GM19467 (cell line): ENCODE results near the gene NQO2.

Experiments used
- ATAC-seq: cut with Tn5 transposase; IDR thresholded peaks from one replicate; pipeline ENCODE4 v1.9.1; 2021; ENCODE audit warnings: mild to moderate bottlenecking, moderate library complexity; ENCODE audit not compliant: unreplicated experiment

NQO2 gene

DNA sequence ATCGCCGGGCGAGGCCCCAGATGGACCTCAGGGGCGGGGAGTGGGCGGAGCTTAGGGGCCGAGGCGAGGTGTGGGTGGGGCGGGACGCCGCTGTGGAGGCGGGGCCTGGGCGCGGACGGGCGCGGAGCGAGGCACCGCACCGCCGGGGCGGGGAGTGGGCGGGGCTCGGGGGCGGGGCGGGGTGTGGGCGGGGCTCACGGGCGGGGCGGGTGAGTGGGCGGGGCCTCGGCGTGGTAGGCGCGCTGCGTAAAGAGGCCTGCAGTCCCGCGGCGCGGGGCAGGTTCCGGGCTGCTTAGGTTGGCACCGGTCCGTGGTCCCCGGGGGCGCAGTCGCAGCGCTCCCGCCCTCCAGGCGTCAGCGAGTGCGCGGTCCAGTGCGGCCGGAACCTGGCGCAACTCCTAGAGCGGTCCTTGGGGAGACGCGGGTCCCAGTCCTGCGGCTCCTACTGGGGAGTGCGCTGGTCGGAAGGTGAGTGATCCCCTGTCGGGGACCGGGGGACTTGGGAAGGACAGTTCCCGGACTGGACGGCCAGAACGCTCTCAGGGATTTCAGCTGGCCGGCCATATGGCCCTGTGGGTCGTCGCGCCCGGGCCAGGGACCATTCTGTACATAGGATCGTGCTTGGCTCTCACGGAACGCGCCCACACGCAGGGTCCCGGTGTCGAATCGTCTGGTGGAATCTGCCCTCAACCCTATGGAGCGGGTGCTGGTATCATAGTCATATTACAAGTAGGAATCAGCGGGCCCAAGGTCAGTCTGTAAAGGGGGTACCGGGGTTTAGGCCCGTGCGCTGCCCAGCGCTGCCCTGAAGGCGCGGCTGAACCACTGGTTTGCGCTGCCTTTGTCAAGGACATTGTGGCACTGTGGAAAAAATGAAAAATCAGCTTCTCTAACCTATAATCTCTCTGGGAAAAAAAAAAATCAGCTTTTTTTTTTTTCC is at the start of gene NQO2:
Gene NQO2 (plus strand): TSS at position 277 of the 940 bp plus-strand sequence. CDS start 6,659 bp downstream, outside the sequence.
- peak; percentile 57 for ATAC-seq

DNA sequence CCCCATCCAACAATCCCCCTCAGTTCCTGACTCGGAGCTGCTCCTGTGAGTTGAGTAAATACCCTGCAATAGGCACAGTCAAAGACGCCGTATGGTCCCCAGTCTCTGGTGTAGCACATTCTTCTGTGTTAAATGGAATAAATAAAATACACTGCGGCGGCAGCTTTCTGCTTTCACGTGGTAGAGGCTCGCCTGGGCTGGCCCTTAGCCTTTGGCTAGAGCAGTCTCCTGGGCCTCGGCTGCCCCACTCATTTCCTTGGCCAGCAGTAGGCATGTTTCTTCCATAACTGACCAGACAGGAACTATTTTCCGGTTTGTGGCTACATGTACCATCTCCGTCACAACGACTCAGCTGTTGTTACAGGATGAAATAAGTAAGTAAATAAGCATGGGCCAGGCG is 49.0 kb upstream of the NQO2 start:
- no peak for ATAC-seq

GRCh38 chr6:2951728-2952127 is 48.0 kb upstream of the NQO2 start:
- ATAC-seq: no peak

DNA sequence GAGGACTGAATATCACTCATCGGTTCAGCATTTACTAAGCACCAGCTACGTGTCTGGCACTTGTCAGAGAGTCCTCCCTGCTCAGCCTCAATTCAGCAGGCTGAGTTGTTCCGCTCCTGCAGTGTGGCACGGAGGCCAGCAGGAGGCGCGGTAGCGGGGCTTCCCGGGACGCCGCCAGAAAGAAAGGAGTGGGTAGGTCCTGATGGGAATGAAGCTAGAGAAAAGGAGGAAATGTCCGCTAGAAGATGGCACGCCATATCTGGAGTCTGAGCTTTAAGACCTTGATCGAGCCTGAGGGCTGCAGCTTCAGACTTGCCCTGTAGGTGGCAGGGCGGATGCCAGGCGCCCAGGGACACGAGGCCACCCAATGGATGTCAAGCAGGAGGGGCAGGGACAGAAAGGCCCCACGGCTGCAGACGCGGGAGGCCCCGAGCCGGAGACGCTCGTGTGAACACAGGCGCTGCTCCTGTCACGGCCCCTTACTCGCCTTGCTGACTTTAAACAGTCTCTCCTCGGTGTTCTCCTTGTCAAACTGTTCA is 47.1 kb upstream of the NQO2 start:
- peak; percentile 76 for ATAC-seq

- ATAC-seq: no peak
Observed at GRCh38 chr6:2953098-2953497, 46.6 kb upstream of the NQO2 start.

DNA sequence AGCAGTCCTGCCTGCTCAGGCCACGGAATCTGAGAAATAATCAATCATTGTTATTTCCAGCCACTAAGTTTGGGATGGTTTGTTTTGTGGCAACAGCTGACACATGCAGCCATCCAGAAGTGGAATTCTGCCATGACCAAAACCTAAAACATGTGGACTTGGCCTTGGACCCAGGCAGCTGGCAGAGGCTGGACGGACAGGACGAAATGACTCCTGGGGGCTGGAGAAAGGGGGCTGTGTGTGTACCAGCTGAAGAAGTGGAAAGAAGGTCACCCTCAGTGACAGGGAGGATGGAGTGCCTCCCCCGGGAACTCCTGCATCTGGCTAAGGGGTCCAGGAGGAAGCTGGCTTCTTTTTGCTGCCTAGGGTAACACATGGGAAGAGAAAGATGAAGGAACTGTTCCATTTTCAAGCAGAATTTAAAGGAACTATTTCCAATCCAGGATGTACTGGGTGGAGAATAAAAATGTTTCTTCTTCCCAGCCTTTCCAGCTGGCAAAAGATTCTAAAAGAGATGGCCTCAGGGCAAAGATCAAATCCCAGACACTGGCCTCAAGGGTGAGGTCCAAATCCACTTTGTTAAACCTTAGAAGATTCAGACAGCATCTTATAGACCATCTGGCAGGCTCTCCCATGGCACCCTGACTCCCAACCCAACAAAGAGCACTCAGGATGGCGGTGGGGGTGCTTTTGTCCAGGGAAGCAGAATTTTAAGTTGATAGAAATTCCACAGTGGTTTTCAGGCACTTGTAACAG is 42.6 kb upstream of the NQO2 start:
- ATAC-seq: no peak

DNA sequence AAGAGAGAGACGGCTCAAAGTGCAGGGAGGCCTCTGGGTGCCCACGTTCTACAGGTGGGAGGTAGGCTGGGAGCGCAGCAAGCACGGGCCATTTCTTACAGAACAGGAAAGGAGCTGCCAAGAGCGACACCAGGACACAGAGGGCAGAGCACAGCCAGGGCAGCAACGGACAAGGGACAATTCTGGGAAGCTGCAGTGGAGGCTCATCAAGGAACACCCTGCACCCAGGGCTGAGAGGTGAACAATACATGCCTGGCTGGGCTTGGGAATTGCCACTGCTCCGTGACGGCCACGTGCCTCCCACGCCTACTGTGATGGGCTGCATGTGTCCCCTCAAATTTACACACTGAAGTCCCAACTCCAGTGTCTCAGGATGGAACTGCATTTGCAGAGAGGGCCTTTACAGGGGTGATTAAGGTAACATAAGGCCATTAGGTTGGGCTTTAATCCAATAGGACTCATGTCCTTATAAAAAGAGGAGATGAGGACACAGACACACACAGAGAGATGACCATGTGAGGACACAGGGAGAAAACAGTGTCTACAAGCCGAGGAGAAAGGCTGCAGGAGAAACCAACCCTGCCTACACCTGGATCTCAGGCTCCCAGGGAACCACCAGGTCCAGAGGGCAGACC is 41.9 kb upstream of the NQO2 start:
- no peak for ATAC-seq

DNA sequence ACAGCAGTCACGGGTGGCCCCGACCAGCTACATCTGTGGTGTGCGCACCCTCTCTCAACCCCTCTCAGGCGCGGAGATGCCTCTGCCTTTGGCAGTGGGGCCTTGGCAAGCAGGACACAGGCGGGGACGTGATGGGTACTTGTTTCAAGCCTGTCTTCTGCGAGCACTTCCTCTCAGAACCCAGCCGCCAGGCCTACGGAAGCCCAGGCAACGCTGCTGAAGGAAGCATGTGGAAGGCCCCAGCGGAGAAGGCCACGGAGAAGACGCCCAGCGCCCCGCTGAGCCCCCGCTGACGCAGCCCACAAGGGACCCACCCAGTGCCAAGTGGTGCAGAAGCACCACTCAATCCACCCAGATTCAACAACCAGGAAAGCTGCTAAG is 41.4 kb upstream of the NQO2 start:
- ATAC-seq: no peak

- no peak for ATAC-seq
Observed at GRCh38 chr6:2958776-2959175, 40.9 kb upstream of the NQO2 start.

DNA sequence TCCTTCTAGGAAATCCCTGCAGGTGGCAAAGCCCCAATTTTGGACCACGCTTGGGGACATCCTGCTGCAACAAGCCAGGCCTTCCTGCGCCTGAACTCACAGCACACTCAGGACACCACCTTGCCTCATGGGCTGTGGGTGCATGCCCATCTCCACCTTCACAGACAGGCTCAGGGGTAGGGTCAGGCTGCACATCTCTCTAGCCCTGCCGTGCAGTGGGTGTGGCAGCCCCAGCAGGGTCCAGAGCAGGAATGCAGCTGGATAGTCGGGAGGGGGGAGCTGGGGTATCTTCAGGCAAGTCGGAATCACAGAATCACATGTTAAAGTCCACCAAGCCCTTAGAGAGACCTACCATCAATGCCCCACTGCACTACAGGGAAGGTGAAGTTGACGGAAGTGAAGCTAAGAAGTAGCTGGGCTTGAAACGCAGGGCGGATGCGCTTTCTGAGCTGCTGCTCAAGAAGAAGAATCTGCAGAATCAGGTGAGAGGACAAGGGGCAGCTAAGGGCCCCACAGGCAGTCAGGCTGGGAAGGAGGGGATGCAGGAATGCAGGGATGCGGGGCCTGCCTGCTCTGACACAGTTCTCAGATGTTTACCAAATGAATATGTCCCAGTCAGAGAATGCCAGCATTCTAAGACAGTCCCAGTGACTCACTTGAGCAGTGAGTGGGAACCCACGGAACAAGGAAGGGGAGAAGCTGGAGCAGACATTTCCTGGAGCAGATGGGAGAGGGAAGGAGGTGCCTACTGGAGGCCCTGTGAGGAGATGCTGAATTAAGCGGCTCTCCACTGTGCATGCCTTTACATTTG is 39.6 kb upstream of the NQO2 start:
- ATAC-seq: no peak

GRCh38 chr6:2960935-2961334 is 38.8 kb upstream of the NQO2 start:
- no peak for ATAC-seq

DNA sequence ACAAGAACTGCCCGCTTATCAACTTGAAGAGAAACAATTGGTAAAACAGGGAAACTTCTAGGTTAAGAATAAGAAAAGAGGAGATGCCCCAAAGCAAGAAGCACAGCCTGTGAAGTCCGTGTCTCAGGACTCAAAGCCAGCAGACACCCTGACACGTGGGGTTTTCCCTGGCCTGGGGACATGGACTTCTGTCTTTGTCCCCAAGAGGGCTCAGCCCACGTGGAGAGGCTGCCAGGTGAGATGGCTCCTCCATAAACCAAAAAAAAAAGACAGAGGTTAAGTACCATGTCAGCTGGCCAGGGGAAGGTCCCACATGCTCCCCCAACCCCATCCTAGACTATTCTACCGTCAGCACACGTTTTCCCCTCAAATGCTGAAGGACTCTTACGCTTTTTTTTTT is 38.2 kb upstream of the NQO2 start:
- no peak for ATAC-seq

DNA sequence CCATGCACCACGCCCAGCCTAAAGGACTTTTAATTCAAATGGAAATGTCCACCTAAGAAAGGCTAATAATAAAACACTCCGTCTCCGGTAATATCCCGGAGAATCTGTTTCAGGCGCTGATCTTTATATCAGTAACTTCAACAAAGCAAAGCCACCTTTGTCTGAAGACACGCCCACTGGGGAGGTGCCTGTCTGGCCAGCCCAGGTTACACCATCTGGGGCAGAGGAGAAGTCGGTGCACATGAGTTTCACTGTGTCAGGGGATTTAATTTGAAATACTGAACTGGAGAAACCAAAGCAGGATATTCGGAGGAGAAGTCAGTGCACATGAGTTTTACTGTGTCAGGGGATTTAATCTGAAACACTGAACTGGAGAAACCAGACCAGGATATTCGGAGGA is 37.7 kb upstream of the NQO2 start:
- ATAC-seq: no peak

DNA sequence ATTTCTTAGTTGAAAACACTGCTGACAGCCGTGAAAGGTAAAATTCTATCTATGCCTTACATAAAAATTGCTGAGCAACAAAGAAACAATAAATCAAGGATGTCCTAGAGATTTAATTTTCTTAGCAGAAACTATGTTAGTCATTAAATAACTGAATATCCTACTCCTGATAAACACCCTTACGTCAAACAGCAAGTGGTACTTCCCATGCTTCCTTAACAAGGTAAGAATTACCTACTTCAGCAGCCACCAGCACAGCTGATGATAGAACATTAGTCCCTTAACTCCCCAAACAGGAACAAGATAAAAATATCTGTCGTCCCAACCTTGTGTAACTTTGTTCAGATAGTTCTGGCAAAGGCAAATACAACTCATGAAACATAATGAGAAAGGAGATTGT is 37.1 kb upstream of the NQO2 start:
- ATAC-seq: no peak

DNA sequence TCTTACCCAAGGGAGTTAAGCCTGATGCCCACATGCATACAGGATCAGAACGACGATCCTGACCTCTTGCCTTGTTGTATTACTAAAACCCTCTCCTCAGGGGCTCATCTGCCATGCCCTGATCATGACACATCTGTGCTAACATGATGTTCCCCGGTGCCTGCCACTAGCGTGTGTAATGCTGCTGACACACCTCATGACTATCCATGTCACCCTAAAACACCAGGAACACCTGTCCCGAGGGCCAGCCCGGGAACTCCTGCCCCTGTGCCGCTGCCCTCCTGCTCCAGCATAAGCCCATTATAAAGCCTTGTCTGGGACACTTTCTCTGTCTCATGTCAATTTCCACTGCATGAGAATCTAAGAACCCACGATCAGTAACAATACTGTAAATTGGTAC is 35.9 kb upstream of the NQO2 start:
- no peak for ATAC-seq

GRCh38 chr6:2964793-2965505 is 34.7 kb upstream of the NQO2 start:
- no peak for ATAC-seq

DNA sequence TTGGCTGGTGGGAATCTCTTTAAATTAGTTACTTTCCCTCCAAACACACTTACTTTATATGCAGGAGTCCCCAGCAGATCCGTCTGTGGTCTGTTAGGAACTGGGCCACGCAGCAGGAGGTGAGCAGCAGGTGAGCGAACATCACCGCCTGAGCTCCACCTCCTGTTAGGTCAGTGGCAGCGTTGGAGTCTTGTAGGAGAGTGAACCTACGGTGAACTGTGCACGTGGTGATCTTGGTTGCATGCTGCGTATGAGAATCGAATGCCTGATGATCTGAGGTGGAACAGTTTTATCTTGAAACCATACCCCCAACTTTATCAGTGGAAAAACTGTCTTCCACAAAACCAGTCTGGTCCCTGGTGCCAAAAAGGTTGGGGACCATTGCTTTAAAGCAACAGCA is 33.3 kb upstream of the NQO2 start:
- ATAC-seq: no peak

DNA sequence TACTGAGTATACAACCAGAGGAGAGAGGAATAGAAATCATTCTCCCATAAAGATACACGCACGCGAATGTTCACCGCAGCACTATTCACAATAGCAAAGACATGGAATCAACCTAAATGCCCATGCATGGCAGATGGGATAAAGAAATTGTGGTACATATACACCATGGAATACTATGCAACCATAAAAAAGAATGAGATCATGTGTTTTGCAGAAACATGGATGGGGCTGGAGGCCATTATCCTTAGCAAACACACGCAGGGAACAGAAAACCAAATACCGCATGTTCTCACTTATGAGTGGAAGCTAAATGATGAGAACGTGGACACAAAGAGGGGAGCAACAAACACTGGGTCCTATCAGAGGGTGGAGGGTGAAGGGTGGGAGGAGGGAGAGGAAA is 31.8 kb upstream of the NQO2 start:
- ATAC-seq: no peak

- no peak for ATAC-seq
Observed at GRCh38 chr6:2968600-2969135, 31.0 kb upstream of the NQO2 start.

DNA sequence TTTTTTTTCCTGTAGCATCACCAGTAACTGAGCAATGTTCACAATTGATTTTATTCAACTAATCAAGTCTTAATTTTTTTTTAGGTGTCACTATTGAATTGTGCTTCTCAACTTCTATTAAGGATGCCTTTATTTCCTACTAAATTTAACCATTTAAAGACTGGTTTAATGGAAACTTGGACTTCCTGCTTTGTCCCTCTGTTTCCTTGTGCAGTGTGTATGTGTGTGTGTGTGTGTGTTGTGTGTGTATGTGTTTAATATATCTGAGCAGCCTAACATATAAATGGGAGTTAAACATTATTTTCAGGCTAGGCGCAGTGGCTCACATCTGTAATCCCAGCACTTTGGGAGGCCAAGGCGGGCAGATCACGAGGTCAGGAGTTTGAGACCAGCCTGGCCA is 30.1 kb upstream of the NQO2 start:
- no peak for ATAC-seq
